ENCODE data around the gene PALD1. TPM values are rescaled to one million over a fixed set of nuclear protein-coding genes. Genes with fewer than 3 reads are reported as not detected.

Gene PALD1
- total RNA-seq, 6 donors from 2014 or later: 8.9 to 25.4 (median 13.4) TPM

DNA sequence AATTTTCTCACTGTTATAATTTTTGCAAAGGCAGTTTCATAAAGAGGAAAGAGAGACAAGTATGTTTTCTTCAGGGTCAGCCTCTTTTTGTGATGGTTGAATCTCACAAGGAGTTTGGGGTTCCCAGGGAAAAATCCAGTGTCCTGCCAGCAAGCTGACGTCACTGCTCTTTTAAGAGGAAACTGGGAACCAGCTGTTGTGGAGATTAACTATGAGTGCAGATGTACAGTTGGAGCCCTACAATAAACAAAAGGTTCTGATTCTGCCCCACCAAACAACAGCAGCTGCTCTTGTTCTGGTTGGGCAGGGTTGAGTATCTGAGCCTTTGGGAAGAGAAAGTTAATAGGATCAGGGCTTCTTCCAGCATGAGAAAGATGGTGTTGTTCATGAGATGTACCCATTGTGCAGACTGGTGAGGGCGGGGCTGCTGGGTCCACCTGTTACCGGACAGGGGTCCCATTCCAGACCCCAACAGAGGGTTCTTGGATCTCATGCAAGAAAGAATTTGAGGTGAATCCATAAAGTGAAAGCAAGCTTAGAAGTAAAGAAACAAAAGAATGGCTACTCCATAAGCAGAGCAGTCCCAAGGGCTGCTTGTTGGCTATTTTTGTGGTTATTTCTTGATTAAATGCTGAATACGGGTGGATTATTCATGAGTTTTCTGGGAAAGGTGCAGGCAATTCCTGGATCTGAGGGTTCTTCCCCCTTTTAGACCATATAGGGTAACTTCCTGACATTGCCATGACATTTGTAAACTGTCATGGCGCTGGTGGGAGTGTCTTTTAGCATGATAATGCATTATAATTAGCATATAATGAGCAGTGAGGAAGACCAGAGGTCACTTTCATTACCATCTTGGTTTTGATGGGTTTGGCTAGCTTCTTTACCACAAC, 111.4 kb downstream of the PALD1 start:
- no peaks in the 10 kb centered on the region for H3K27me3 ChIP-seq
- H3K4me3 ChIP-seq: no peak overlapping the region
- H3K27ac ChIP-seq: peak overlapping the region in 3 of 4 donors; percentile 2 to 48 (median 46)
- peaks cover 15 to 32% (median 17%) of the 10 kb centered on the region in 4 donors for H3K4me1 ChIP-seq
- TF ChIP-seq, protein P1, sequence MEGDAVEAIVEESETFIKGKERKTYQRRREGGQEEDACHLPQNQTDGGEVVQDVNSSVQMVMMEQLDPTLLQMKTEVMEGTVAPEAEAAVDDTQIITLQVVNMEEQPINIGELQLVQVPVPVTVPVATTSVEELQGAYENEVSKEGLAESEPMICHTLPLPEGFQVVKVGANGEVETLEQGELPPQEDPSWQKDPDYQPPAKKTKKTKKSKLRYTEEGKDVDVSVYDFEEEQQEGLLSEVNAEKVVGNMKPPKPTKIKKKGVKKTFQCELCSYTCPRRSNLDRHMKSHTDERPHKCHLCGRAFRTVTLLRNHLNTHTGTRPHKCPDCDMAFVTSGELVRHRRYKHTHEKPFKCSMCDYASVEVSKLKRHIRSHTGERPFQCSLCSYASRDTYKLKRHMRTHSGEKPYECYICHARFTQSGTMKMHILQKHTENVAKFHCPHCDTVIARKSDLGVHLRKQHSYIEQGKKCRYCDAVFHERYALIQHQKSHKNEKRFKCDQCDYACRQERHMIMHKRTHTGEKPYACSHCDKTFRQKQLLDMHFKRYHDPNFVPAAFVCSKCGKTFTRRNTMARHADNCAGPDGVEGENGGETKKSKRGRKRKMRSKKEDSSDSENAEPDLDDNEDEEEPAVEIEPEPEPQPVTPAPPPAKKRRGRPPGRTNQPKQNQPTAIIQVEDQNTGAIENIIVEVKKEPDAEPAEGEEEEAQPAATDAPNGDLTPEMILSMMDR (IDR thresholded peaks at IDR 0.05): no peak
- TF ChIP-seq POLR2AphosphoS5 (IDR thresholded peaks at IDR 0.05) (peak; percentile 43), EP300 (IDR thresholded peaks at IDR 0.05) (peak in 2 of 4 donors; percentile 65 to 69), POLR2A (IDR thresholded peaks at IDR 0.05) (no peak)
- peak in 1 of 2 donors; percentile 20 for DNase-seq
- no peaks in the 10 kb centered on the region for H3K9me3 ChIP-seq
- ATAC-seq (ENCODE audit: low FRiP score in 2 of 2): no peak
- WGBS, 2 donors: 74 to 81% methylated on average over 5 of the region's 5 CpGs
- H3K36me3 ChIP-seq: no peaks in the 10 kb centered on the region

DNA sequence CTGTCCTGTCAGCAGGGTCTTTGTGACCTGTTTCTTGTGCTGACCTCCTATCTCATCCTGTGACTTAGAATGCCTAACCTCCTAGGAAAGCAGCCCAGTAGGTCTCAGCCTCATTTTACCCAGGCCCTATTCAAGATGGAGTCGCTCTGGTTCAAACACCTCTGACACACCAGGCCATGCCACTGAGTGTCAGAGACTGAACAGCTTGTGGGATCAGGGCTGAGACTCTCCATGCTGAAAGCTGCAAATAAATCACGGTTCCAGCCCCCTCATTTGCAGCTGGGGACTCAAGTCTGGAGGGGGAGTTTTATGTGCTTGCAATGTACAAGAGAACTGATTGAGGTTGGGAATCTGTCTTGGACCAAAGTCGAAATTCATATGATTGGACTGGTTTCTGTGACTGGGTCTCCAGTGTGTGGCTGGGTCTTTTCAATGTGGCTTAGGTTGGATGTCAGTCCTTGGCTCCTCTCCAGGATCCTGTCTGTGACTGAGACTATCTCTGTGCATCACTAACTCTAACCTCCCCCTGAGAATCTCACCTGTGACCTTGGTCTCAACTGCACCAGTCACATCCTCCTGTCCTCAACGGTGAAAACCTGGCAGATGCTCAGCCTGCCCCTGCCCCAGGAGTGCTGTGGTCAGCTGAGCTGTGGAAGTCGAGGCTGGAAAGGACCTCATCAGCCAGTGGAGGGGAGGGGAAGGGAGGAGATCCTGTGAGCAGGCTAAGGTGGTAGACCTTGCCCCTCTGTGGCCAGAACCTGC, 112.3 kb downstream of the PALD1 start:
- ATAC-seq (ENCODE audit: low FRiP score in 2 of 2): no peak
- TF ChIP-seq POLR2AphosphoS5 (IDR thresholded peaks at IDR 0.05): no peak
- TF ChIP-seq, protein P1 (IDR thresholded peaks at IDR 0.05): no peak
- TF ChIP-seq POLR2A (IDR thresholded peaks at IDR 0.05): no peak
- no peak for TF ChIP-seq EP300 (IDR thresholded peaks at IDR 0.05)
- 81 to 90% methylated on average over 3 to 5 of the region's 5 CpGs for WGBS, 2 donors
- DNase-seq: peak in 1 of 2 donors; percentile 17
- peak overlapping the region in 2 of 4 donors; percentile 28 to 46 for H3K27ac ChIP-seq
- H3K36me3 ChIP-seq: no peaks in the 10 kb centered on the region
- no peak overlapping the region for H3K4me3 ChIP-seq
- H3K4me1 ChIP-seq: peaks cover 7 to 24% (median 11%) of the 10 kb centered on the region in 4 donors
- no peaks in the 10 kb centered on the region for H3K27me3 ChIP-seq
- no peaks in the 10 kb centered on the region for H3K9me3 ChIP-seq

DNA sequence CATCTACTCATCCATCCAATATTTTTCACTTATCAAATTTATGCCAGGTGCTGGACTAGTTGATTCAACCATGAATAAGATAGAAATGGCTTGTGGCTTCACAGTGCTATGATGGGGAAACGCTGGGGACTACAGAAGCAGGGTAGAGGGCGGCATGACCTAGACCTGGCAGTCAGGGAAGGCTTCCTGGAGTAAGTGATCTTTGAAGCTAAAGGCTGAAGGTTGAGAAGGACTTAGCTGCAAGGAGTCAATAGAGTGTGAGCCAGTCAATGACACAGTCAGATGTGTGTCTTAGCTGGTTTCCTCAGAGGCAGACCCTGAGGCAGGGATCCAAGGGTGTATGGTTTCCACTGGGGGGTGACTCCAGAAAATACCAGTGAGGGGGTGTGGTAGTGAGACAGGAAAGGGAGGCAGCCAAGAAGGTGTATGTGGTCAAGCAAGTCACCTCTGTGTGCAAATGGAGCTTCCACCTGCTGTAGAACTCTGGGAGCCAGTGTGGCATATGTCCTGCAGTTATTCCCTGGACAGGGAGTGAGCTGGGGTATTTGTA, 113.7 kb downstream of the PALD1 start:
- Histone ChIP-seq H3K9me3 (no peaks in the 10 kb centered on the region), H3K27me3 (no peaks in the 10 kb centered on the region), H3K27ac (no peak overlapping the region), H3K4me3 (no peak overlapping the region), H3K36me3 (no peaks in the 10 kb centered on the region), H3K4me1 (peaks cover 4 to 25% (median 14%) of the 10 kb centered on the region in 4 donors)
- DNase-seq (peak in 1 of 2 donors; percentile 4), ATAC-seq (ENCODE audit: low FRiP score in 2 of 2) (no peak)
- 81 to 91% methylated on average over 2 of the region's 2 CpGs for WGBS, 2 donors
- TF ChIP-seq POLR2A (IDR thresholded peaks at IDR 0.05): no peak
- no peak for TF ChIP-seq POLR2AphosphoS5 (IDR thresholded peaks at IDR 0.05)
- no peak for TF ChIP-seq EP300 (IDR thresholded peaks at IDR 0.05)
- TF ChIP-seq, protein P1 (IDR thresholded peaks at IDR 0.05): no peak

DNA sequence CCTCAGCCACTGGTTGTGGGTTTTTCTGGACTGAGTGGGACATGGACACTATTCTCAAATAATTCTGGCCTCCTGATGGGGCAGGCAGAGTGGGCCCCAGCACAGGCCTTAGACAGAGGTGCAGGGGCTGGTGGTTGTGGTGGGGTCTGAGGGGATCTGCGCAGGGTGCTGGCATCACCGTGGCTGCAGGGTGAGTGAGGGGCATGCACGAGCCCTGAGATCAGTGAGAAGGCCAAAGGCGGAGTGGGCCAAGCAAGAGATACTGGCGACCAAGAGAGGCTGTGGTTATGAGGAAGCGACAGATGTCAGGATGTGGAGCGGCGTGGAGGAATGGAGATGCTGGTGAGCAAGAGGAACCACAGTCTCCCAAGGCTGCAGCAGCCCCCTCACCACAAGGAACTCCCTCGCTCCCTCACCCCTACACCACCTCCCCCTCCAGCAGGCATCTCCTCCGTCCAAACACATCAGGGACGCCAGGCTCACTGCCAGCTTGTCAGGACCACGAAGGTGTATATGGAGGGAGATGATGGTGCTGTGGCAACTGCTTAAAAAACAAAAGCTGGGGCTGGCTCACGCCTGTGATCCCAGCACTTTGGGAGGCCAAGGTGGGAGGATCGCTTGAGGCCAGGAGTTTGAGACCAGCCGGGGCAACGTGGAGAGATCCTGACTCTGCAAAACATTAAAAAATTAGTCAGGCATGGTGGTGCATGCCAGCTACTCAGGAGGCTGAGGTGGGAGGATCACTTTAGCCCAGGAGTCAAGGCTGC, 114.4 kb downstream of the PALD1 start:
- peak in 1 of 2 donors; percentile 18 for DNase-seq
- H3K36me3 ChIP-seq: no peaks in the 10 kb centered on the region
- WGBS, 2 donors: 70 to 79% methylated on average over 16 of the region's 16 CpGs
- H3K27ac ChIP-seq: no peak overlapping the region
- no peaks in the 10 kb centered on the region for H3K9me3 ChIP-seq
- TF ChIP-seq POLR2A (IDR thresholded peaks at IDR 0.05): no peak
- TF ChIP-seq, protein P1 (IDR thresholded peaks at IDR 0.05): no peak
- no peak for TF ChIP-seq EP300 (IDR thresholded peaks at IDR 0.05)
- TF ChIP-seq POLR2AphosphoS5 (IDR thresholded peaks at IDR 0.05): no peak
- ATAC-seq (ENCODE audit: low FRiP score in 2 of 2): no peak
- H3K4me3 ChIP-seq: no peak overlapping the region
- H3K27me3 ChIP-seq: no peaks in the 10 kb centered on the region
- H3K4me1 ChIP-seq: peaks cover 4 to 25% (median 14%) of the 10 kb centered on the region in 4 donors

All from upper lobe of left lung (tissue), 6 donors.